NOMO-1 treated with dmso at 0.1 percent for 144 hours (cell line): ENCODE results near the gene CBX4.
A peak's percentile ranks its signal among the peaks of the same experiment; 100 is the strongest.

Experiments used
- DNase-seq: peaks from one replicate; lab custom pipeline; 2025; ENCODE audit not compliant: unreplicated experiment; lab: John Stamatoyannopoulos, UW

The CBX4 gene

DNA sequence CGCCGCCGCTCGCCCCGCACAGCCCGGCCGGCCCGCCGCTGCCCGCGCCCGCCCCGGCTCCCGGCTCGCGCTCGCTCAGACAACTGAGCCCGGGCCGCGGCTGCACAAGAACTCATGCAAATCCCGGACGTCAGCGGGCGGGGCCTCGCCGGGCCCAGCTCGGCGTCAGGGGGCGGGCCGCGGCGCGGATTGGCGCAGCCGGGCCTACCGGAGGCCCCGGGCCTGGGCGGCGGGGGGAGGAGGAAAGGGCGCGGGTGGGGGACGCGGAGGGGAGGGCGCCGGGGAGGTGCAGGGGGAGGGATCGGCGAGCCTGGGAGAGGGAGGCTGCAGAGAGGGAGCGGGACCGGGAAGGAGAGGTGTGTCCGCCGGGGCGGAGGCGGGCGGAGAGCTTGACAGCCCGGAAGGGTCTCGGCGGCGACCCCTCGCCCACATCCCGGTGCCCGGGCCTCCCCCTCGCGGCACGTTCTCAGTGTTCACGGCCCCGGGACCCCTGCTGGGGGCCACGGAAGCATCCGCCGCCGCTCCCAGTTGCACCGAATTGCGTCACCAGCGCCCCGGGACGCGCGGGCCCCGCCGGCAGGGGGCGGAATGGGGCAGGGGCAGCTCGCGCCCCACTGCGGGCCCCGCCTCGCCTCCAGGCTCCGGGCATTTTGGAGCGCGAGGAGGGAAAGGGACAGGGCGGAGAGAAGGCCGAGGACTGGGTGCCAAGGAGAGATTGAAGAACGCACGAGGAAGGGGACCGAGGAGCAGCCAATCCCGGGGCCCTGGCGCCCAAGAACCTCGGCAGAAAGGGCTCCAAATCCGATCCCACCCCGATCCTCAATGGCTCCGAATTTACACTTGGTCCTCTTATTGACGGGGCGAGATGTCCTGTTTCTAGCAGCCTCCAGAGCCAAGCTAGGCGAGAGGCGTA, at the start of gene CBX4:
TSS of gene CBX4 (minus strand) at position 85 of the 913 bp plus-strand sequence. CDS start 189 bp downstream, outside the sequence.
- DNase-seq, result peak; percentile 90

DNA sequence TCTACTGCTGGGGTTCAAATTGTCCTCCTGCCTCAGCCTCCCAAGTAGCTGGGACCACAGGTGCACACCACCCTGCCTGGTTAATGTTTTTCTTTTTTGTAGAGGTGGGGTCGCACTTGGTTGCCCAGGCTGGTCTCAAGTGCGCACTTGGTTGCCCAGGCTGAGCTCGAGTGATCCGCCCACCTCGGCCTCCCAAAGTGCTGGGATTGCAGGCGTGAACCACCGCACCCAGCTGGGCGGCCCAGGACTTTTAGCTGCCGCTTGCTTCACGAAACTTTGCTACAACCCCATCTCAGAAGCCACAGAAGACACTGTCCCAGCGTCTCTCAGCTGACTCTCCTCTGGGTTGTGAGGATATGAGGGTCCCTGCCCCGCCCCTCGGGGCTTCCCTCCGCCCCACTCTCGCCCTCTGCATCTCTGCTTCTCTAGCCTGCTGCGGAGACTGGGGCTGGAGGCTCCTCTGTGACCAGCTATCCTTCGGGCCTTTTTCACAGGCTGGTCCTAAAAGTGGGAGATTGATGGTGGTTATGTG, 48.8 kb upstream of the CBX4 start:
- no peak for DNase-seq

DNA sequence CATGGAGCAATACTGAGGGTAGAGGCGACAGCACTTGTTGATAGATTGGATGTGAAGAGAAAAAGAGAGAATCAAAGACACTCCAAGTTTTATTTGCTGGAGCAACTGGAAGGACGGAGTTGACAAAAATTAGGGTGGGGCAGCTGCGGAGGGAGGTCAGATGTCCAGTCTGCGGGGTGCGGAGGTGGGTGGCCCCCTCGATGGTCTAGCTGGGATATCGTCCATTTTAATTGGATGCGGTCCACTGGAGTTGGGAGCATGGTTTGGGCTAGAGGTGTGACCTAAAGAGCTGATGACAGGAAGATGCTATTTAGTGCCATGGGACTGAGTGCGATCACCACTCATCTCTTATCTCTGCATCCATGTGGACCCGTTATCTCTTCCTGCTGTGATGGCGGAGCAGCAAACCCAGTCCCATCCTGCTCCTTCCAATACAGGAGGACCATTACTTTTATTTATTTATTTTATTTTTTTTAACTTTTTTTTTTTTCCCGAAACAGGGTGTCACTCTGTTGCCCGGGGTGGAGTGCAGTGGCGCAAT, 48.3 kb upstream of the CBX4 start:
- DNase-seq, result no peak

DNA sequence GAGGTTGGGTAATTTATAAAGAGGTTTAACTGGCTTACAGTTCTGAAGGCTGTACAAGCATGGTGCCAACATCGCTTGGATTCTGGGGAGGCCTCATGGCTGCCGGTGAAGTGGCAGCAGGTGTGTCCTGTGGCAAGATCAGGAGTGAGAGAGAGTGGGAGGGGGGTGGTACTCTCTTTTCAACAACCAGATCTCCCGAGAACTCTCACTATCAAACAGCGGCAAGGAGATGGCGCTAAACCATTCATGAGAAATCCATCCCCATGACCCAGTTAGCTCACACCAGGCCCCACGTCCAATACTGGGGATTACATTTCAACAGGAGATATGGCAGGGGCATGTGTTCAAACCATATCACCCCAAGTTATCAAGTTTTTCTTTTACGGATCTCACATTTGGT, 44.0 kb upstream of the CBX4 start:
- no peak for DNase-seq

DNA sequence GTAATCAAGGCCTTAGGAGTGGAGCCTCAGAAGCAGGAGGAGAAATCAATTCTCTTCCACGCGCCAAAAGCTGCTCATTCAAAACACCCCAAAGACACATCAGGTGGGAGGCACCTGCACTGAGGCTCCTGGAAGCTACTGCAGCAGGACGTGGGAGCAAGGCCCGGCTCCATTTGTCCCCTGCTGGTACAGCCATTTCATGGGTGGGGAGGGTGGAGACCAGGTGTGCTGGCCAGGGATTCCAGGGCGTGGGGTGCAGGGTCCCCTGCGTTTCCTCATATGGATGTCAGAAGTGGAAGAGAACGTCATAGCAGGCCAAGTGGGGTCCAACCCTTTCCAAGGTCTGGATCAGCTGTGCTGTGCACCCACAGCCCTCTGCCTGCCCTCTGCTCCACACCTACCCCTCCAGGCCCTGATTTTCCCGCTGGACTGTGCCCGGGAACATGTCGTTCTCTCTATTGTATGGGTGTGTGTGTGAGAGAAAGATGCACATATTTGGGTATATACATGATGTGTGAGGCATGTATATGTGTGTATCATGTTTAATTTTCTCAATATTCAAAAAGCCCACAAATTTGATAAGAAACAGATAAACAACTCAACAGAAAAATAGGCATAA, 39.2 kb upstream of the CBX4 start:
- no peak for DNase-seq

DNA sequence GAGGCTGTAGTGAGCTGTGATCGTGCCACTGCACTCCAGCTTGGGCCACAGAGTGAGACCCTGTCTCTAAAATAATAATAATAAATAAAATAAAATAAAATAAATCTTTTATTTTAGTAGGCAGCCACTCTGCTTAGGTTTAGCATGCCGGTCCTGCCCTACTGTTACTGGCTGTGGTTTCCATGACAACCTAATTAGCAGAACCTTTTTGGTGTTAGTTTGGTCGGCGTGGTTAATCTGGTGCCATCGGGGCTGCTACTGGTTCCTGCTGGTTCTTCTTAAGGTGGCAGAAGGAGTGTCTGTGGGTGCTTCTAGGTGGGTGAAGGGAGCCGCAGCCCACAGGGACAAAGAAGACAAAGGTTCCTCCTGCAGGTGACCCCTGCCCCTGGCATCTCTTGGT, 37.8 kb upstream of the CBX4 start:
- no peak for DNase-seq

DNA sequence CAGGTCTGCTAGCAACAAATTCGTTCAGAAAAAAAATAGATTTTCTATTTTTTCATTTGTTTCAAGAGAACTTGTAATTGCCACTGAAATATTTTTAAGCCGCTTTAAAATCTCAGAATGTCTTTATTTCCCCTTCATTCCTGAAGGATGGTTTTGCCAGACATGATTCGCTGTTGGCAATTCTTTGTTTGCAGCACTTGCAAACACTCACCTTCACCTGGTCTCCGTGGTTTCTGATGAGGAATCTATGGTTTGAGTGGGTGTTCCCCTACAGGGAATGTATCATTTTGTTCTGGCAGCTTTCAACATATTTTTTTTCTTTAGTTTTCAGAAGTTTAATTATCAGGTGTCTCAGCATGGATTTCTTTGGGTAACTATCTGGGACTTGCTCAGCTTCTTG, 36.3 kb upstream of the CBX4 start:
- no peak for DNase-seq

DNA sequence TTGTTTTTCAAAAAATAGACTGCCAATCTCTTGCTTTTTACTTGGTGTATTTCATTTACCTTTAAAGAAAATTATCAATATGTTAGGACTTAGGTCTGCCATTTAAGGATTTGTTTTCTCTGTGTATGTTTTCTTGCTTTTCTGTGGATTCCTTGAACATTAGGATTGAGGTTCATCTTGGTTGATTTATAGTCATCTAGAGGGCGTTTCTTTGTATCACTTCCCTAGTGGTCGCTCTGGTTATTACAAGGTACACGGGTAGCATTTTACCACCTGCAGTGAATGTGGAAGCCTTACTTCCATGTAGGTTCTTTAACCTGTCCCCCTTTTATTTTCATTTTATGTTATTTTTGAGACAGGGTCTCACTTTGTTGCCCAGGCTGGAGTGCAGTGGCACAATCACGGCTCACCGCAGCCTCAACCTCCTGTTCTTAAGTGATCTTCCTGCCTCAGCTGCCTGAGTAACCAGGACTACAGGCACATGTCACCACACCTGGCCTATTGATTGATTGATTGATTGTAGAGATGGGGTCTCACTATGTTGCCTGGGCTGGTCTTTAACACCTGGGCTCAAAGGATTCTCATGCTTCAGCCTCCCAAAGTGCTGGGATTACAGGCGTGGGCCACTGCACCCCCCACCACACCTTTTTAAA, 35.2 kb upstream of the CBX4 start:
- no peak for DNase-seq

DNA sequence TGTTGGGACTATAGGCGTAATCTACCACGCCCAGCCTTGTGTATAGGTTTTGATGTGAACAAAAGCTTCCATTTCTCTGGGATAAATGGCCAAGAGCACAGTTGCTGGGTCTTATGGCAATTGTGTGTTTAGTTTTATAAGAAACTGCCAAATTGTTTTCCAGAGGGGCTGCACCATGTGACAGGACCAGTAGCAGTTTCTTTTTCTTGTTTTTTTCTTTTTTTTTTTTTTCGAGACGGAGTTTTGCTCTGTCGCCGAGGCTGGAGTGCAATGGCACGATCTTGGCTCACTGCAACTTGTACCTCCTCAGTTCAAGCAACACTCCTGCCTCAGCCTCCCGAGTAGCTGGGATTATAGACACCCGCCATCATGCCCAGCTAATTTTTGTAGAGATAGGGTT, 34.3 kb upstream of the CBX4 start:
- DNase-seq, result no peak

DNA sequence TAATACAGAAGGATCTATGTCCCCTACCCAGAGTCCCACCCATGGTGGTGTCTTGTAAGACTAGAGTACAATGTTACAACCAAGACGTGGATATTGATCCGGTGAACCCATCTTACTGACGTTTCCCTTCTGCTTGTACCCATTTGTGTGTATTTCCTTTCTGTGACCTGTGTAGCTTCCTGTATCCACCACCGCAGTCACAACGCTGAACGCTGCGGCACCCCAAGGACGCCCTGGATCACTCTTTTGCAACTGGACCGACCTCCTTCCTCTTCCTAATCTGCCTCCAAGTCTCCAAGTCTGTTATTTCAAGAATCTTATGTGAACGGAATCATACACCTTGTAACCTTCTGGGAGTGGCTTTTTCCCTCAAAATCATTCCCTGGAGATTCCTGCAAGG, 33.5 kb upstream of the CBX4 start:
- no peak for DNase-seq

DNA sequence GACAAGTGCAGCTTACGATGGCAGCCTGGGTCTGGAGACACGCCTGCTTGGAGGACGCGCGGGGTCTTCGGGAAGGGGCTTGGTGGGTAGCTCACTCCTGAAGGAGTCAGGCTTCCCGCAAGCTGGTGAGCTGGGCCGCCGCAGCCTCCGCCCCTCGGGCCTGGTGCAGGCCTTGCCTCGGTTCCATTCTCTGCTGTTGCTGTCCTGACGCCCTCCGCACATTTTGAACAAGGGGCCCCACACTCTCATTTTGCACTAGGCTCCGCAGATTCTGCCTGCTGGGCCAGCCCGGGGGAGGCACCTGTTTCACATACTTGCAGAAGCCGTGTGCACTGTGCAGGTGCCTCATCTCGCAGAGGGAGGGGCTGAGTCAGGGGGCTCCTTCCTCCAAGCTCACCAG, 31.9 kb upstream of the CBX4 start:
- no peak for DNase-seq

DNA sequence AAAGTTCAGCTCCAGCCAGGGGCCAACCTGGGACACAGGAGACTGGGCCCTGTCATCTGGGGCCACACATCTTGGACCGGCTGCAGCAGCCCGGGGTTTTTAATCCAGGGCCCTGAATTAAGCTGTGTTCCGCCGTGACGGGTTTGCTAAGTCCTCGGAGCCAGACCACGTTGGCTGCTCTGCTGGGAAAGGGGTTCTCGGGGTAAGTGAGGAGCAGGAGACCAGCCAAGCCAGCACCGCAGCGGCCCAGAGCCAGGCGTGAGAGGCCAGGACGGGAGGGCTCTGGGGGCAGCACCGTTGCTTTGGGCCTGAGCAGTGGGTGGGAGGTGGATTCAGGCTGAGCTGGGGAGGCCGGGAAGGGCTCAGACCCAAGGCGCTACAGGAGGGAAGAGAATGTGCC, 31.3 kb upstream of the CBX4 start:
- no peak for DNase-seq

DNA sequence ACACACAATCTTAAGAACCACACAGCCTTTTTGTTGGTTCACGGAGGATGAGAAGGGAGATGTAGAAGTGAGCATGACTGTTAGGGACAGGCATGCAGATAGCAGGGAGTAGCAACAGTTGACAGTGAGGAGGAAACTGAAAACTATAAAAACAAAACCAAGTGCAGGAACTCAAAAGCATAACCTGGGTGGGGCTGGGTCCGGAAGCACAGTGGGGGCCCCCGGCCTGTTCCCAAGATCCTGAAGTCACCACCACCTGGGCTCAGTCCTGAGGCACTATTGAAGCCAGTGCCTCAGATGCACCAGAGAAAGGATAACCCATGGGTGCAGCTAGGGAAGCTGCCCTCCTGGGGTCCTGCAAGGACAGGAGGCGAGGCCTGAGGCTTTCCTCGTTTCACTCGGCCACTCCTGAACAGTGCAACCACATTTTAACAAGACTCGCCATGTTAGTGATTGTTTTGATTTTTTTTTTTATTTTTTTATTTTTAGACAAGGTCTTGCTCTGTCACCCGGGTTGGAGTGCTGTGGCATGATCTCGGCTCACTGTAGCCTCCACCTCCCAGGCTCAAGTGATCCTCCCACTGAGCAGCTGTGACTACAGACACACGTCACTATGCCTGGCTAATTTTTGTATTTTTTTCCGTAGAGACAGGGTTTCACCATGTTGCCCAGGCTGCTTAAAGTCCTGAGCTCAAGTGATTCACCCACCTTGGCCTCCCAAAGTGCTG, 27.7 kb upstream of the CBX4 start:
- no peak for DNase-seq

DNA sequence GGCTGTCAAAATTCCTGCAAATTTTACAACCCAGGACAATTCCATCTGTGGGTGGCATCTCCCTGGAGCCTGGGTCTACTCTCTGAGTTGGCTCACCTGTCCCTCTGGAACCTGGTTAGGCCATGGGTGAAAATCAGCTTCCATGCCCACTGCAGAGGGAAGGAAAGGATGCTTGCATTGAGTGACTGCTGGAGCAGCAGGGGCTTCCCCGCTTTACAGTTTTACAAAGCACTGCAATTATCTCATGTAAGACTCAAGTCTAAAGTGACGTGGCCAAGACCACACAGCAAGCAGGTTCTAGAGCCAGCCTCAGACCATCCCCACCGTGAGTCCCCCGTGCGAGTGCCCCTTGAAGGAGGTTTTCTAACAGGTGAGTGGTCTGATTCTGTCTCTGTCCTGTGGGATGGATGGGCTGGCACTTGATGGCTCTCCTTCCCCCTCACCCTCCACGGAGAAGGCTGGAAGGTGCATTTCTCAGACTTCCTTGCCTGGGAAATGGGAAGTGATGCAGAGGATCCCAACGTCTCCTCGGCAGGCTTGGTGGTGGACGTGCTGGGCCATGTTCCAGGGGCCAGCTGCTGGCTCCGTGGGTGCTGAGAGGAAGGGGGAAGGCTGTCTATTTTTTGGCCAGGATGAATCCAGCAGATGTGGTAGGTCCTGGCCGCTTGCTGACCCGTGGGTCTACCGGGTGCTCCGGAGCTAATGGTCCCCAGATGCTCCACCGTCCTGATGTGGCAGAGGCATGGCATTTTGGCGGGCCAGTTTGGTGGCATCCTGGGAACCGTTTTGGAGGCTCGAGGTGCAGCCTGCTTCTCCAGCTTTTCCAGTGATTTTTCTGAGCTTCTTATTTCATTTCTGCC, 26.3 kb upstream of the CBX4 start:
- no peak for DNase-seq

DNA sequence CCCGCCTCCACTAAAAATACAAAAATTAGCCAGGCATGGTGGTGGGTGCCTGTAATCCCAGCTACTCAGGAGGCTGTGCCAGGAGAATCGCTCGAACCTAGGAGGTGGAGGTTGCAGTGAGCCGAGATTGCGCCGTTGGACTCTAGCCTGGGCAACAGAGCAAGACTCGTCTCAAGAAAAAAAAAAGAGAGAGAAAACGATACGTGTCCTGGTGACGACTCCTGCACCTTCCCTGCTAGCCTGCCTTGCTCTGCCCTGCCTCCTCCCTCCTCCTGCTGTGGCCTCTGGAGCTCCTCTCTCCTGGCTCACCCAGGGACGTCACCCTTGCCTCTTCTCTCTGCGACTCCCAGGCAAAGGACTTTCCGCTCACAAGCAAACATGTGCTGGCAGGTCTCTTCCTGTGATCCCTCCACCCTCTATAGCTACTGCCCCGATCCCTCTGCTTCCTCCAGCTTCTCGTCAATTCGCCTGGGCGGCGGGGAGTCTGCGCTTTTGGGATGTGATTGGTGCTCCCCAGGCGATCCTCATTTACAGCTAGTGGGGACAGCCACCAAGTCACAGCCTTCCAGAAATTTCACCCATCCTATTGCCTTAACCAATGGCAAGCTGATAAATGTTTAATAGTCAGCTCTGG, 25.5 kb upstream of the CBX4 start:
- no peak for DNase-seq

DNA sequence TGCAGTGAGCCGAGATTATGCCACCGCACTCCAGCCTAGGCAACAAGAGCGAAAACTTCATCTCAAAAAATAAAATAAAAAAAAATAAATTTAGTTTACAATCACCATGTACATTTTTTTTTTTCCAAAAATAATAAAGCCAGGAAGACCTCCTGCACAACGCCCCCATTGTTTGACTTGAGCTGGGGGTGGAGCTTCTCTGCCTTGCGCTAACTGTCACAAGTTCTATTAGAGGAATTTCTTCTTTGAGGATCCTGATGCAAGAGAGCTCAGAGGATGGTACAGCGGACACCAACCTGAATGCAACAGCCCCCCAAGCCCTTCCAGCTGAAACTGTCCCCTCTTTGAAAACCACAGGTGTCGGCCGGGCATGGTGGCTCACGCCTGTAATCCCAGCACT, 24.9 kb upstream of the CBX4 start:
- DNase-seq, result no peak

DNA sequence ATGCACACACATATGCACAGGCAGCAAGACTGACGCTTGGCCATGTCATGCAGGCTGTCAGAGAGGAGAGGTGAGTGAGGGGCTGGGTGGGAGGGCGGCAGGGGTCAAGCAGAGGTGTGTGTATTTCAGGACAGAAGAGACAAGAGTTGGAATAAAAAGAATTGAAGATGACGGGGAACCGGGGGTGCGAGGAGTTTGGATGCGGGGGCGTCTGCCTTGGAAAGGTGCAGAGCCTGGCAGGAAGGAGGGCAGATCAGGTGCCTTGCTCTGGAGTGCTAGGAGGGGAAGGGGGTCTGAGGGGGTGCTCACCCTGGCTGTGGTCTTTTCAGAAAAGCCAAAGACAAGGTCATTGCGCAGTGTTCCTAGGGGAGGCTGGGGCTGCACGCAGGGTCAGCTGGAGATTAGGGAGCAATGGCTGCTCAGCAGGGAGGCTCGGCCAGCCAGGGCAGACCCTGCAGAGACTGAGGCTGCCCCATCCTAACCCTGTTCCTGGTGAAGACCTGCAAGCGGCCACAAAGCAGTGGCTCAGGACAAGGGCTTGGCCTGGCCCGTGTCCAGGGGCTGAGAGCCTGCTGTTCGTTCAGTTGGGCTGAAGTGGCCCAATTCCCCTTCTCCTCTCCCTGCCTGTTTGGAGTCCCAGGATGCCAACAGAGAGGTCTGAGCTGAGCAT, 23.7 kb upstream of the CBX4 start:
- no peak for DNase-seq

DNA sequence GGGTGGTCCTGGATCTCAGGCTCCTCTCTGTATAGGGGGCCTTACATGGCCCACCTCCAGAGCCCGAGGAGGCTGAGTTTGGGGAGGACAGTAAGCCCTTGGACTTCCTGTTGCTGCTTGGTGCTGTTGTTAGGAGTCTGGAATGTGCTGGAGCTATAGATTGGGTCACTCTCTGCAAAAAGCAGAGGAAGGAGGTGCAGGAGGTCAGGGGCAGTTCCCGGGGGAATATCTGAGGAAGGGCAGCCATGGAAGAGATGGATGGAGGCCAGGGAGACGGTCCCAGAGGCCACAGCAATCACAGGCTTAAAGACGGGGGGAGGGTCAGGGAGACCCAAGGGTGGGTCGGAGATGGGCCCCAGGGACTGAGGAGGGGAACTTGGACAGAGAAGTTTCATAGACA, 23.0 kb upstream of the CBX4 start:
- no peak for DNase-seq
